Measurements from ENCODE around the gene CCDC171. TPM values are rescaled to one million over a fixed set of nuclear protein-coding genes. Genes with fewer than 3 reads are reported as not detected.
A peak's percentile ranks its signal among the peaks of the same experiment; 100 is the strongest.

The CCDC171 gene
- total RNA-seq, 4 donors from 2014 or later: 1.3 to 1.7 (median 1.4) TPM

DNA sequence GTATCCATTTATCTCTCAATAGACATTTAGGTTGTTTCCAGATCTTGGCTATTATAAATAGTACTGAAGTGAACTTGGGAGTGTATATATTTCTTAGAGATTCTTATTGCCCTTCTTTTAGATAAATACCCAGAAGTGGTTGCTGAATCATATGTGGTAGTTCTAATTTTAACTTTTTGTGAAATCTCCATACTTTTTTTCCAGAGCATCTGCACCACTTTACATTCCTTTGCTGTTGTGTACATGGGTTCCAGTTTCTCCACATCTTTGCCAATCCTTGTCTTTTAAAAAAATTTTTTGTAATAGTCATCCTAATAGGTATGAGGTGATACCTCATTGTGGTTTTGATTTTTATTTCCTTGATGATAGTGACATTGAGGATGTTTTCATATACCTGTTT is 303.7 kb downstream of the CCDC171 start:
- DNase-seq (ENCODE audit: extremely low spot score): no peak
- intact Hi-C loops (cut with DNase I): no loop called here
- no peaks in the 10 kb centered on the region for H3K36me3 ChIP-seq
- no peaks in the 10 kb centered on the region for H3K9me3 ChIP-seq
- H3K27ac ChIP-seq (replicated peaks in 1 of 4): no peak overlapping the region
- no peaks in the 10 kb centered on the region for H3K27me3 ChIP-seq
- H3K4me1 ChIP-seq: no peaks in the 10 kb centered on the region
- TF ChIP-seq CTCF (IDR thresholded peaks at IDR 0.05) (no peak), POLR2A (IDR thresholded peaks at IDR 0.05; ENCODE audit: low read depth) (no peak), POLR2AphosphoS5 (IDR thresholded peaks at IDR 0.05) (no peak), EP300 (IDR thresholded peaks at IDR 0.05) (no peak)
- H3K4me3 ChIP-seq: no peak overlapping the region

DNA sequence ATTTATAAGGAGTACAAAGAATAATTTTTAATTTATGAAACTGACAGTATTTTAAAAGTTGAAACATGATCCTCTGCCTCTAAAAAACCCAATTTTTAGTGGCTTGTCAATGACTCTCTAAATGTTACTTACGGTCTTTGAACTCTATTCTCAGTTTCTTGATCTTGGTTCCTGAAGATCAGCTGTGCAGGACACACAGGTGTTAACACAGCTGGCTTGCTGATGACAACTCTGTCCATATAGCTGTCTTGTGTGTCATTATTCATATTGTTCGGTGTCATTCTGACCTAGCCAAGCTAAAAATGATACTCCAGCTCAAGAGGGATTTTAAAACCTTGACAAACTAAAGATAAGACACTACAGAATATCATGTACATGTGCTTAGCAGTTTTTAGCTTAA is 314.5 kb downstream of the CCDC171 start:
- no peak overlapping the region for H3K4me3 ChIP-seq
- H3K4me1 ChIP-seq: no peaks in the 10 kb centered on the region
- H3K27ac ChIP-seq (replicated peaks in 1 of 4): no peak overlapping the region
- TF ChIP-seq POLR2A (IDR thresholded peaks at IDR 0.05; ENCODE audit: low read depth) (no peak), POLR2AphosphoS5 (IDR thresholded peaks at IDR 0.05) (no peak), EP300 (IDR thresholded peaks at IDR 0.05) (no peak), CTCF (IDR thresholded peaks at IDR 0.05) (no peak)
- intact Hi-C loops (cut with DNase I): no loop called here
- whole genome bisulfite sequencing: 87% methylated on average over 2 of the region's 2 CpGs
- H3K27me3 ChIP-seq: no peaks in the 10 kb centered on the region
- no peaks in the 10 kb centered on the region for H3K9me3 ChIP-seq
- no peak for DNase-seq (ENCODE audit: extremely low spot score)
- H3K36me3 ChIP-seq: no peaks in the 10 kb centered on the region

DNA sequence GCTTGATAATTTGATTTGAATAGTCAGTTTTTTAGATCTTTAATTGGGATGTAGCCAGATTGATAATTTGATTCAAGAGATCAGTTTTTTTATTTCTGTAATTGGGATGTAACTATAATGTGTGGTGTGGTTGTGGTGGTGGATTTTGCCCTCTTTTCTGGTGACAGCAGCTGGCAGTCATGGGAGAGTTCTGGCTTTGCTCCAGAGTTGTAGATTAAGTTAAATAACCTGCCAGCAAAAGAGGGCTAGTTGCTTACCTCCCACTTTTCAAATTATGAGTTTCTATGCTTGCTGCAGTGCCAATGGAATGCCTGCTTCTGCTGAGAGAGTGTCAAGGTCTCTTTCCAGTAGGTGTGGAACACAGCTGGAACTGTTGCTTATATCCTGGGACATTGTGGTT is 315.1 kb downstream of the CCDC171 start:
- no peaks in the 10 kb centered on the region for H3K4me1 ChIP-seq
- H3K9me3 ChIP-seq: no peaks in the 10 kb centered on the region
- H3K4me3 ChIP-seq: no peak overlapping the region
- H3K27me3 ChIP-seq: no peaks in the 10 kb centered on the region
- TF ChIP-seq CTCF (IDR thresholded peaks at IDR 0.05) (no peak), POLR2A (IDR thresholded peaks at IDR 0.05; ENCODE audit: low read depth) (no peak), POLR2AphosphoS5 (IDR thresholded peaks at IDR 0.05) (no peak), EP300 (IDR thresholded peaks at IDR 0.05) (no peak)
- intact Hi-C loops (cut with DNase I): no loop called here
- no peaks in the 10 kb centered on the region for H3K36me3 ChIP-seq
- no peak overlapping the region for H3K27ac ChIP-seq (replicated peaks in 1 of 4)
- DNase-seq (ENCODE audit: extremely low spot score): no peak

GRCh38 chr9:15873573-15874177 is 320.8 kb downstream of the CCDC171 start:
- Histone ChIP-seq H3K9me3 (no peaks in the 10 kb centered on the region), H3K27me3 (no peaks in the 10 kb centered on the region), H3K27ac (replicated peaks in 1 of 4) (no peak overlapping the region), H3K4me1 (no peaks in the 10 kb centered on the region), H3K36me3 (no peaks in the 10 kb centered on the region), H3K4me3 (no peak overlapping the region)
- intact Hi-C loops (cut with DNase I): loop anchor here (5.0 to 10.0 kb wide), 2 partner anchors 259 to 1591 kb away; no protein-coding TSS in a partner anchor
- WGBS: 3% methylated on average over 2 of the region's 2 CpGs
- TF ChIP-seq CTCF (IDR thresholded peaks at IDR 0.05) (peak; percentile 60 to 70 (median 68)), POLR2A (IDR thresholded peaks at IDR 0.05; ENCODE audit: low read depth) (no peak)
- no peak for DNase-seq (ENCODE audit: extremely low spot score)

DNA sequence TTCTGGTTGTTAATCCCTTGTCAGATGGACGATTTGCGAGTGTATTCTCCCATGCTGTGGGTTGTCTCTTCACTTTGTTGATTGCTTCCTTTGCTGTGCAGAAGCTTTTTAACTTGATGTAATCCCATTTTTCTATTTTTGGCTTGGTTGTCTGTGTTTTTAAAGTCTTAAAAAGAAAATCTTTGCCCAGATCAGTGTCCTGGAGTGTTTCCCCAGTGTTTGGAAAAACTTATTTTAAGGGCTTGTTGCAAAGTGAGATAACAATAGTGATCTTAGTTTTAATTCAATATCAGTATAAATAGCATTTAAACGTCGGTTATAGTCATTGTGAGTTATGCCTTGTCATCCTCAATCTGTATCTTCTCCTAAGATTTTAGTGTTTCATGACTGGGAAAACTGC is 329.5 kb downstream of the CCDC171 start:
- Histone ChIP-seq H3K27me3 (no peaks in the 10 kb centered on the region), H3K9me3 (no peaks in the 10 kb centered on the region), H3K27ac (replicated peaks in 1 of 4) (no peak overlapping the region), H3K4me1 (no peaks in the 10 kb centered on the region), H3K4me3 (no peak overlapping the region), H3K36me3 (no peaks in the 10 kb centered on the region)
- intact Hi-C loops (cut with DNase I): no loop called here
- no peak for TF ChIP-seq CTCF (IDR thresholded peaks at IDR 0.05)
- TF ChIP-seq EP300 (IDR thresholded peaks at IDR 0.05): no peak
- no peak for DNase-seq (ENCODE audit: extremely low spot score)
- 90% methylated on average over 4 of the region's 4 CpGs for WGBS

Data from esophagus muscularis mucosa (tissue), 4 donors.